ENCODE results near the gene SORCS3.
"Not testable (repeated sequence)": the region's sequence is repeated elsewhere in the genome, so short reads cannot be mapped to it uniquely, and the experiment has no call there.

Gene SORCS3

DNA sequence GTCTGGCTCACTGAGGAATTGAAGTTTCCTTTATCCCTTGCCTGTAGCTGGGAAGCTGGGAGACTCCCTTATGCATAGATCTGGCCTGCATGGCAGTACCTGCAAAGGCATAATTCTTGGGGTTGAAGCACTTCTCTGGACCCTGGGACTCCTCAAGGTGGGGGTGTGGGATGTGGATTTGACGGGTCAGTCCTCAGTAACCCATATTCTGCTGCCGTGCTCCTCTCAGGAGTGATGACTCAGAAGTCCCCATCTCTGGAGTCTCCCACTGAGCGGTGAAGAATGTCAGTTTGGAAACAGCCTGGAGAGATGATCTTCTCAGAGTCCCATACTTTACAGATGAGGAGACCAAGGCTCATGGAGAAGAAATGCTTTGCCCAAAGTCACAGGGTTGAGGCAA is 49.0 kb downstream of the SORCS3 start:
- DNase-seq (ENCODE audit: low read depth, low spot score) = no peak

DNA sequence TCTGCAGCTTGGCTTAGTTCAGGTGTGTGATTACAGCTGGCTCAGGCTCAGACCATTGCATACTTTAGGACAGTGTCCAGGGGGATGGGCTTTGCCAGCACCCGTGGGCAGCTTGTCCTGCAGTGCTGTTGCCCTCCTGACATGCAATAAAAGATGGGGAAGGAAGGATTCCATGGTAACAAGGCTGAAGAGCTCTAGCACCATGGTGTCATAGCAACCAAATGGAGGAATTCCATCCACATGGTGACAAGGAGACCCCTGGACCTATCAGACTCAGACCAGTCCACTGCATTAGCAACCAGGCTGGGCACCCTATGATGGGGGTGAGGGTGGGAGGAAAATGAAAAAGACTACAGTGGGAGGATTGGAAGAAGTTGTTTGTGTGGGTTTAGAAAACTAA is 49.9 kb downstream of the SORCS3 start:
- DNase-seq (ENCODE audit: low read depth, low spot score) = no peak

DNA sequence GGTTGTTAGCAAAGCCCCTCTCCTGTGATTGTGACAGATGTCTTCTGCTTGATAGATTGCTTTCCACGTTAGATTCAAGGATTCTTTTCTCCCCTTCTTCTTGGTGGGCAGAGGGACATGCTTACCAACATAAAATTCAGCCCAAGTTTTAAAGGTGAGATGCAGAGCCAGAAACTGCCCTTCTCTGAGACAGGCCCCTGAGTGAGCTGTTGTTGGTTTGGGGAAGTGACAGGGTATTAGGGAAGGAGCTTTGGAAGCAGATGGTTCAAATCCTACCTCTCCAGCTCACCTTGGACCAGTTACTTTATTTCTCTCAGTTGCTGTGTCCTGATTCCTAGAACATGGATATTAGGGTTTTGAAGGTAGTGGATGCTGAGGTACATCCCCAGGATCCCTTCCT is 53.0 kb downstream of the SORCS3 start:
- no peak for DNase-seq (ENCODE audit: low read depth, low spot score)

DNA sequence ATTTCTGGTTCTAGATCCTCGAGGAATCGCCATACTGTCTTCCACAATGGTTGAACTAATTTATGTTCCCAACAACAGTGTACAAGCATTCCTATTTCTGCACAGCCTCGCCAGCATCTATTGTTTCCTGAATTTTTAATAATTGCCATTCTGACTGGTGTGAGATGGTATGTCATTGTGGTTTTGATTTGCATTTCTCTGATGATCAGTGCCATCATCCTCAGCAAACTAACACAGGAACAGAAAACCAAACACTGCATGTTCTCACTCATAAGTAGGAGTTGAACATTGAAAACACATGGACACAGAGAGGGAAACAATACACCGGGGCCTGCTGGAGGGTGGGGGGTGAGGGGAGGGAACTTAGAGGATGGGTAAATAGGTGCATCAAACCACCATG is 62.2 kb downstream of the SORCS3 start:
- DNase-seq (ENCODE audit: low read depth, low spot score) = not testable (repeated sequence)

DNA sequence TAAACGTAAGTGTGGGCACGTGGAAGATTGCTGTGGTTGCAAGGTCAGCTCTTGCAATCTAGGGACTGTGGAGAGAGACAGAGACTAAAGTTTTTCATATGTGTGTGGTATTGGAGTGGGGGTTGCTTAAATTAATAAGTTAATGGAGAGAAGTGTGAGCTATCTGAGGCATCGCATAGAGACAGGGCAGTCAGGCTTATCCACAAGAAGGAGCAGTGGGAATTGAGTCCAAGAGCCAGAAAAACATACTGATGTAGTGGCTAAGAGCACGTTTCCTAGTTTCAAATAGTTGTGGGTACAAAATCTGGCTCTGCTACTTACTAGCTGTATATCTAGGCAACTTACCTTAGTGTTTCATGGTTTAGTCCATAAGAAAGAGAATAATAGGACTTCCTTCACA is 65.8 kb downstream of the SORCS3 start:
- DNase-seq (ENCODE audit: low read depth, low spot score) = no peak

DNA sequence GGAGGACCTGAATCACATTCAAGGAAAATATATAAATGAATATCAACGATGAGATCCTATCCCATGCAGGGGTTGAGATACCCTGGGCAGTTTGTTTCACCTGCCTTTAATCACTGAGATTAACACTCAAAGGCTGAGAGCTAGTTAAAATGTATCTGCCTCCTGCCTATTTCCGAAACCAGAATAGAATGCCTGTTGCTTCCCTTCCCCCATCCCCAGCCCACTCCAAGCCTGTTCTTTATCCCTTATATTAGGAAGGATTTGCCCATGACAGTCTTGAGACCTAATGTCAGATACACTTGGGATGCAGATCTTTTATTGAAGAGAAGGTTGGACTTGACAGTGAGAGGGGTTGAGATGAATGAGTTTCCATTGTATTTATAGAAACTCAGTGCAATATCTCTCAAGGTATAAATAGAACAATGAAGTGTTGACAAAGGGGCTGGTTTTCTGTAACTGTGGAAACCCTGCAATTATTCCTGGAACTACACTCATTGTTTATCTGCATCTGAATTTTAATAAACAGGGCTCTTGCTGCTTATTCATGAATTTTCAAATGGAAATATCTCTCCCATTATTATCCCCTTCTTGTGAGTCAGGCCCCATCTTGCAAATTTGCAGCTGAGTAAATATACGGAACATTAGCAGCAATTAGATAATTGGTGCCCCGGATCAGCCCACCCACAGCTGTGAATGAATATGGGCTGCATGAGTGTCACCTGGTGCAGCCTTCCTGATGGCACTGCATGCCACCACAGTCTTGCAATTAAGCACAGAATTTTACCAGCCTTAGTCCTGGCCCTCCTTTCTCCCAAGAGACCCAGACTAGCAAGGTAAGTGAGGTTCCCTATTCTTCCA is 66.7 kb downstream of the SORCS3 start:
- DNase-seq (ENCODE audit: low read depth, low spot score) = no peak

DNA sequence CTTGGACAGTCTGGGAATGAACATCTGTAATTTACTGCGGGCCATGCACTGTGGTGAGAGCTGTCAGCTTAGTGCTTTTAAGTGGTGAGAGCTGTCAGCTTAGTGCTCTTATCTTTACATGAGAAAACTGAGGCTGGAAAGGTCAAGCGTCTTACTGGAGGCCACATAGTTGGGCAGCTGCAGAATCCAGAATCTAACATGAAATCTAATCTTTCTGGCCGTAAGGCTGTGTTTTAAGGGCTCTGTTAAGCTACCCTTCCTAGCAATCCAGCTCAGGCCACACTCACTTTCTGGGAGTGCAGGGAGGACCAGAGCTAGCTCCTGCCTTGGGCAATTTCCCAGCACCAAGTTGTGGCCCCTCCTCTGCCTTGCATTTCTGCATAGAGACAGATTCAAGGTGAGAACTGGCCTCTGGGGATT is 70.2 kb downstream of the SORCS3 start:
- DNase-seq (ENCODE audit: low read depth, low spot score) = no peak

DNA sequence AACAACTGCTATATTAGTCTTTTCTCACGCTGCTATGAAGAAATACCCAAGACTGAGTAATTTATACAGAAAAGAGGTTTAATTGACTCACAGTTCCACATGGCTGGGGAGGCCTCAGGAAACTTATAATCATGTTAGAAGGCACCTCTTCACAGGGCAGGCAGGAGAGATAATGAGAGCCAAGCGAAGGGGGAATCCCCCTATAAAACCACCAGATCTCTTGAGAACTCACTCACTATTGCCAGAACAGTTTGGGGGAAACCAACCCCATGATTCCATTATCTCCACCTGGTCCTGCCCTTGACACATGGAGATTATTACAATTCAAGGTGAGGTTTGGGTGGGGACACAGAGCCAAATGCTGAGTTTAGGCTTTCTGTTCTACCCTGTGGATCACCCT is 89.5 kb downstream of the SORCS3 start:
- not testable (repeated sequence) for DNase-seq (ENCODE audit: low read depth, low spot score)

DNA sequence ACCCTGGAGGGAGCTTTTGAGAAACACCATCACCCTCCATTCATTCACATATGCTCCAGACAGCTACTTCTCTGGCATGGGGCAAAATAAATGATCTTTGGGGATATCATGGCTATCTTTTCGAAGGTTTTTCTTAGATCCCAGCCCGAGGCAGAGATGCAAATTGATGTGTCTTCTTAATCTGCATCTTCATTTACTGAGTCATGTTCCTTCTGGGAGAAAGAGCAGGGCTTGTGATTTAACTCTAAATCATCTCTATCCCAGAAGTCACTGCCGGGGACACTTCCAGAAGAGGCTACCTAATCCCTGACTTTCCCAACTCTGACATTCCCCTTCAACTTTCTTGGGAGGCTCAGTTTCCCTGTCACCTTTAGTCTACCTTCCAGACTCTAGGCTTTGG is 90.1 kb downstream of the SORCS3 start:
- DNase-seq (ENCODE audit: low read depth, low spot score) = no peak

DNA sequence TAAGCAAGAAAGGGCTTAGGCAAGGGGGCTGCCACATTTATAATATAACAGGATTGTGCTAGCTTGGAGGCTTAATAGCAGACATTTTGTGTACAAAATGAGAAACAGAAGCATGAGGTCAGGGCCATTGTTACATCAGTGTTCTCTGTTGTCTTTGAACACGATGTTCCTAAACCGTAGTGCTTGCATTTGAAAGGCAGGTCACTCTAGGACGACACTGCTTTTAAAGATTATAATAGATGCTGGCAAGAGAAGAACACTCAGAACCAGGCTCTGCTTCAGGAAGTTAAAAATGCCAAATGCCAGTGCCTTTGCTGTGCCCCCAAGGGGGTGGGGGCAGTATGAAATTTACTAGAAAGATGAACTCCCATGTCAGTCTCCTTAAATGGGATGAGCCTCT is 91.1 kb downstream of the SORCS3 start:
- no peak for DNase-seq (ENCODE audit: low read depth, low spot score)

DNA sequence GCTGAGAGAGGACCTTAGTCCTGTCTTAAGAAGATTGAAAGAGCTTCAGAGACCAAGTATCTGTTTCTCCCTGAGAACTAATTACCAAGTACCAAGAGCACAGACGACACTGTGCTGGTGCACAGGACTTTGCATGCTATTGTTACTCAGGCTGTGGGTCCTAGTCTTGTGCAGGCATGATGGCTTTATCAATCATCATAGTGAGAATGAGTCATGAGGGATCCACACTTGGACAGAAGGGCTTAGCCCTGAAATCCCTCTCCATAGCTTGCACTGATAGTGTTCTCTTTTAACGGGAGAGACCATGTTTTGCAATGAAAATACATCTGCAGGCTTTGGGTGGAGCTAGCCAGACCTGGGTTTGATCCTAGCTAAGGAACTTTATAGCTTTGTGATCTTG is 93.3 kb downstream of the SORCS3 start:
- DNase-seq (ENCODE audit: low read depth, low spot score) = no peak

DNA sequence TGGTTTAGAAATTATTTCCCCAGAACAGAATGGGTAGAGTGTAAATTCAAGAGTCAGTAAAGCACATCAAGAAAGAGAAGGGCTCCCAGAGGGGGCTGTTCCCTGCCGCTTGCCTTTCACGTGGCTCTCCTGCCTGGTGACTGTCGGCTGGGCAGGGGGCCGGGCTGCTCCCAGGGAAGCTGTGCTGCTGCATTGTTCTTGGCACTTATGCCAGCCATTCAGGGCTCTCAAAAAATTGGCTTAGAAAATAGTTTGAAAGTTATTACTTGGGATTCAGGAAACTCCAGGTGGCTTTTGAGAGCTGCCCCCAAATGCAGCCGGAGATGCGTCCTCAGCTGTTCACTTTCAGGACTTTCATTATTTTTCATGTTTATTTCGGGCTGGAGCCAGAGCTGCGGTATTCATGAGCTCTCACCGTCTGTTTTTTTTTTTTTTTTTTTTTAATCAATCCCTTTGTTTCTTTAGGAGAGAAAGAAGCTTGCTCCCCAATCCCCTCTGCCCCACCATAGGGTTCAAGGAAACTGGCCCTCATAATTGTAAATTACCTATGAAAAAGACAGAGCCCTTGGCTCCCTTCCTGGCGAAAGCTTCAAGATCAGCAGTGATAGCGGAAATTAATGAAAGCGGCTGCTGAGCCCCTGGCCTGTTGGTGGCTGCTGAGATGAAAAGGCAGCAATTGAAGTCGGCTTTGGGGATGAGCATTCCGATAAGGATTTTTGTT is 94.1 kb downstream of the SORCS3 start:
- DNase-seq (ENCODE audit: low read depth, low spot score) = no peak

DNA sequence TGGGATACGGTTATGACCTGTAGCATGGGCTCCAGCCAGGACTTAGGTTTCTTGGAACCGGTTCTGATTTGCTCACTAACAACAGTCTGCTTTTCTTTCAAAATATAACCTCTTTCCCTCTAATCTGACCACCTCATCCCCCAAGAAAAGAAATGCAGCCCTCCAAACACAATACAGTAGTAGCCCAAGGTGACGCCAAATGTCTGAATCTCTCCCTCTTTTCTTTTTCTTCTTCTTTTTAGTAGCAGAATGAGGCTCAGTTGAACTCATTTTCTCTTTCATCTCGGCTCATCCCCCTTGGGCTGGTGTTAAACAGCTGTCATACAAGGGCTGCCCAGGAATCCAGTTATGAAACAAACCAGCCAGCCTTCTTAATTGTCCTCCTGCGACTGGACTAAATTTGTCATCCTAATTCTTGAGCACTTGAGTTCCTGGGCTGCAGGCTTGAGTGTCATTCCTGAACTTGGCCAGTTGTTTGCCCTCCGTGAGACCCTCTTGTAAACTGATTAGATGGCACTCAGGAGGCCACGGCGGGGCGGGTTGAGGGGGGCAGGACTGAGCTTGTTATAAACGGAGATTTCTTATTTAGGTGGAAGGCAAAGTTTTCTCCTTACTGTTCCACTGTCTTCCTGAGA is 94.8 kb downstream of the SORCS3 start:
- DNase-seq (ENCODE audit: low read depth, low spot score) = no peak

DNA sequence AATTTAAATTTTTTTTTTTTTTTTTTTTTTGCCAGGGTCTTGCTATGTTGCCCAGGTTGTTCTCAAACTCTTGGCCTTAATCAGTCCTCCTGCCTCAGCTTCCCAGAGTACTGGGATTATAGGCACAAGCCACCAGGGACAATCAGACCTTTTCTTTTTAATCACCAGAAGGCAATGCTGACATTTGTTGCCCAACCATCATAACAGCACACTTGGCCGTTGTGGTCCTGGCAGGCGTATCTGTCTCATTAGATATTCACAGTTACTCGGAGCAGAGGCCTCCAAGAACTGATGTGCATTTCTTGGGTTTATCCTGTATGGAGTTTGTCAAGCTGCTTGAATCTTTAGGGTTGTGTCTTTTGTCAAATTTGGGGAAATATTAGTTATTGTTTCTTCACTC is 100.0 kb downstream of the SORCS3 start:
- no peak for DNase-seq (ENCODE audit: low read depth, low spot score)

DNA sequence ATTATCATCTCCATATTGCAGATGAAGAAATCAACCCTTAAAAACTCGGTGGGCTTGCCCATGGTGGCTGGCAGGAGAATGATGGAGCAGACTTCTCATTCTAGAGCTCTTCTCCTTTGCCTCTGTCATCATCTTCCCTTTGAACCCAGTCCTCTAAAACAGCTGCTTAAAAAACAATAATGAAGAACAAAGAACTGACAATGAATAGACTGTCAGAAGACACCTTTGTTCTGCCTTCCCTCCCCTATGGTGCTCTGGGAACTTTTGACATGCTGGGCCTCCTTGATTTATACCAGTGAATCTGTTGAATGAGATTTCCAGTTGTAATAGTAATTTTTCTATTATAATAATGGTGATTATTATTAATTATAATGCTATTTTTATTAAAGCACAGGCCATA is 103.0 kb downstream of the SORCS3 start:
- DNase-seq (ENCODE audit: low read depth, low spot score) = no peak

DNA sequence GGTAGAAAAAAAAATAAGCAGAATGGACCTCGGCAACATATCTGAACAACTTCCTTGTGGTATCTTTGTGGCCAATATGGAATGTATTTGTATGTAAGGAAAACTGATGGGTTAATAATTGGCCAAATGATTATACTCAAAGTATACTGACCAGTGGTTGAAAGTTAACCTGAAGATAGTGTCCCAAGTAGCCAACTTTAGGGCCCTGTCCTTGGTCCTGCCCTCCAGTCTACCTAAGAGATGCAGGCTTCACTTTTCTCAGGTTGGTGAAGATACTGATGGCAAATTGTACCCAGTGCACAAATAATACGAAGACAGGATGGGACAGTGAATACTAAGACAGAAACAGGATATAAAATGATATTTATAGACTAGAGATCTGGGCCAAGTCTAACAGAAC is 109.2 kb downstream of the SORCS3 start:
- no peak for DNase-seq (ENCODE audit: low read depth, low spot score)

DNA sequence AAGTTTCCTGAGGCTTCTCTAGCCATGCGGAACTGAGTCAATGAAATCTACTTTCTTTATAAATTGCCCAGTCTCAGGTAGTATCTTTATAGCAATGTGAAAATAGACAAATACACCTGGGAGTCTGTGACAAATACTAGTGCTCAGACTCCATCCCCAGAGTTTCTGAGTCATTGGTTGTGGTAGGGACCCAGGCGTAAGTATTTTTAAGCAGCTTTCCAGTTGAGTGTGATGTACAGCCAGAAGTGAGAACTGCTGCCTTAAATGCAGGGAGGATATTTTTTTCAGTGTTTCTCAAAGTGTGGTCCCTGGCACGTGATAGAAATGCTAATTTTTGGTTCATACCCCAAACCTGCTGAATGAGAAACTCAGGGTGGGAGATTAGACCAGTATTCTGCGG is 121.7 kb downstream of the SORCS3 start:
- no peak for DNase-seq (ENCODE audit: low read depth, low spot score)

DNA sequence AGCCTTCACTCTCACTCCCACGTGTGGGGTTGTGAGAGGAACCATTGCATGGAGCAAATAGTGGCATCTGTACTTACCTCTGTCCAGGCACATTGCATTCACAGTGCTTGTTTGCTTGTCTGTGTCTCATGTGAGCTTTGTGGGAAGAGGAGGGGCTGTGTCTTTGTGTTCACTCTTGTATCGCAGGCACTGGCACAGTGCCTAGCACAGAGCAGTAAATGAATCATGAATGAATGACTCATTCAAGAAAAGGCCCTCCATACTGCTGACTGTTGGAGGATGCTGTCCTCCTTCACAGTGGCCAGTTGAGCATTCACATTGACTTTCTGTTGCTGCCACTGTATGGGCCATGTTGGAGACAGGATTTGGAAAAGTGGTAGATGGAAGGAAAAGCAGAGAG is 125.3 kb downstream of the SORCS3 start:
- DNase-seq (ENCODE audit: low read depth, low spot score) = no peak

DNA sequence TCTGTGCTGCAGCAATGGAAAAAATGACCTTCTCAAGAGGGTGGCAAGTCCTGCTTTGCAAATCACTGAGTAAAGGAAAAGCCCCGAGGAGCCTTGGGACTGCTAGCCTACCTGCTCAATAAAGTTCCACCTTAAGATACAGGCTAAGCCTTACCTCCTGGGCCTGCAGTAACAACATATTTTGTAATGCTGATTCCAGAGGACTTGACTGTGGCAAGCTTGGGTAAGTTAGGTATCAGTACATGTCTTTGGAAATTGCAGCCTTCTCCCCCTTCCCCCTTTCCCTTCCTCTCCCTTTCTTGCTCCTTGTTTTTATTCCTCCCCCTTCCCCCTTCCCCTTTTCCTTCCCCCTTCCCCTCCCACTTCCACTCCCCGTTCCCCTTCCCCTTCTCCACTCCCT is 126.2 kb downstream of the SORCS3 start:
- DNase-seq (ENCODE audit: low read depth, low spot score) = no peak

DNA sequence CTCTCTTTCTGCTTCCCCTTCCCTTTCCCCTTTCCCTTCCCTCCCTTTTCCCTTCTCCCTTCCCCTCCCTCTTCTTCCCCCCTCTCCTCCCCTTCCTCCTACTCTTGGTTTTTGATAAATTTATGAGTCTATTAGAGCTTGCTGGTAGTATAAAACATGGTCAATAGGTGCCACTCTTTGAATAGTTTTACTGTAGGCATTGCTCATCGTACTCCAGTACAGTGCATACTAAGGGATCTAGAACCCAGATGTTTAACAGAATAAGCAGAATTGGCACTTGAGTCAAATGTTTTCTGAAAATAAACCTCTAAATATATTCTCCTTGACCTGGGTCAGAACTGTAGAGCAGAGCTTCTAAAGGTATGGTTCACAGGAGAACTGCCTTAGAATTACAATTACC is 126.7 kb downstream of the SORCS3 start:
- no peak for DNase-seq (ENCODE audit: low read depth, low spot score)

DNA sequence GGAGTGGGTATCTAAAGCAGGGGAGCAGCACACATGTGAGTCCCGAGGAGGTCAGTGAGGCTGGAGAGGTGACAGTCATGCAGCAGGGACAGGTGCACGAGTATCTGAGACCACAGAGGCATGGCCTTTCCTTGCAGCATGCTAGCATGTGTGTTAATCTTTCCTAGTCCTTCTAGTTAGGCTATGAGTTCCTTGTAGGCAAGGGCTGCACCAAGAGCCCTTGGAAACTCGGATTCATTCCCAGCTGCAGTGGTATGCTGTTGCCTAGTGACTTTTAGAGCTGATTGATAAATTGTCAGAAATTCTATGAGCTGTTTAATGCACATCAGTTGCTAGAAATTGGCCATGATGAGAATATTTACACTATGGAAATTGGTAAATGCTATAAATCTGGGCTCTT is 132.0 kb downstream of the SORCS3 start:
- no peak for DNase-seq (ENCODE audit: low read depth, low spot score)

DNA sequence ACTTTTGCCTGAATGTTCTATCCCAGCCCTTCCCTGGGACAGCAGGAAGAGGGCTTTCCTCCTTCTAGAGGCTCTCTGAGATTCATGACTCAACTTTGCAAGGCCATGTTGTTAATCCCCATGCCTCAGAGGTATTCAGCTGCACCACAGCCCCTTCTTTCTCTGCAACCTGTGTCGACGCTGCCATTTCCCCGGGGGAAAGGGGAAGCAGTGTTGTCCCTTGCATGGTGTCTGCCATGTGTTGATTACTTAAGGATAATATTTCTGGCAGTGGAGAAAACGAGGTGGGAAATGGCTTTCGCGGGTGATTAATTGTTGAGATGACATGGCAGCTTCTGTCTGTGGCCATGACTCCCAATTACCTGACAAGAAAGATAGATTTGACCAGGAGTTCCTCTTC is 133.1 kb downstream of the SORCS3 start:
- no peak for DNase-seq (ENCODE audit: low read depth, low spot score)

Data from smooth muscle cell of the brain vasculature (primary cell).